C4-2B (cell line): Measurements from ENCODE around the gene CES3.

Source experiments
- H3K27ac ChIP-seq: fragments of 450-650 bp; 2 replicates; pipeline ENCODE4 v1.5.1; 2017
- ZFX ChIP-seq: fragments of 450-650 bp; IDR thresholded peaks from 2 replicates; pipeline ENCODE4 v1.6.1; 2017
- TF ChIP-seq, protein P1 (sequence below): fragments of 450-650 bp; conservative IDR thresholded peaks from 2 replicates; pipeline ENCODE4 v1.5.1; 2017; ENCODE audit warnings: mild to moderate bottlenecking

CES3 gene

DNA sequence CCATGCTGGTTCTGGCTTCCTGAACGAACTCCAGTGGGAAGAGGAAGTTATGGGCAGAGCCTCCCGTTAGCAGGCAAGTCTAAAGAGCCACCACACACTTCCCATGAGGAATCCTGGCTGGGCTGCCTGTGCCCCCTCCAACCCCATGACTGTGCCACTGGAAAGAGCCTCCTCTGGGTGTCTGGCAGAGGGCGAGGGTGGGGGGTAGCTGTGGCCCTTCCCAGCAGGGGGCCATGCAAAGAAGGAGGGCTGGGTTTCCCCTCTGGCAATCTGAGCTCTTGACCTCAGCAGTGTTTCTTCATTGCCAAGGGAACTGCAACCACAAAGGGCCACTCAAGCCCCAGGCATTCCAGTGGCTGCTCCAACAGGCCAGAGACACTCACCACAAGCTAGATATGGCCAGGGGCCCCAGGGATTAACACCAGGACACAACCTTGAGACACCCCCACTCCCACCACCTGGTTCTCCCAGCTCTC lies 34.1 kb upstream of the CES3 start:
- TF ChIP-seq, protein P1, sequence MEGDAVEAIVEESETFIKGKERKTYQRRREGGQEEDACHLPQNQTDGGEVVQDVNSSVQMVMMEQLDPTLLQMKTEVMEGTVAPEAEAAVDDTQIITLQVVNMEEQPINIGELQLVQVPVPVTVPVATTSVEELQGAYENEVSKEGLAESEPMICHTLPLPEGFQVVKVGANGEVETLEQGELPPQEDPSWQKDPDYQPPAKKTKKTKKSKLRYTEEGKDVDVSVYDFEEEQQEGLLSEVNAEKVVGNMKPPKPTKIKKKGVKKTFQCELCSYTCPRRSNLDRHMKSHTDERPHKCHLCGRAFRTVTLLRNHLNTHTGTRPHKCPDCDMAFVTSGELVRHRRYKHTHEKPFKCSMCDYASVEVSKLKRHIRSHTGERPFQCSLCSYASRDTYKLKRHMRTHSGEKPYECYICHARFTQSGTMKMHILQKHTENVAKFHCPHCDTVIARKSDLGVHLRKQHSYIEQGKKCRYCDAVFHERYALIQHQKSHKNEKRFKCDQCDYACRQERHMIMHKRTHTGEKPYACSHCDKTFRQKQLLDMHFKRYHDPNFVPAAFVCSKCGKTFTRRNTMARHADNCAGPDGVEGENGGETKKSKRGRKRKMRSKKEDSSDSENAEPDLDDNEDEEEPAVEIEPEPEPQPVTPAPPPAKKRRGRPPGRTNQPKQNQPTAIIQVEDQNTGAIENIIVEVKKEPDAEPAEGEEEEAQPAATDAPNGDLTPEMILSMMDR: no peak
- TF ChIP-seq ZFX: no peak
- H3K27ac ChIP-seq: no peak overlapping the region

DNA sequence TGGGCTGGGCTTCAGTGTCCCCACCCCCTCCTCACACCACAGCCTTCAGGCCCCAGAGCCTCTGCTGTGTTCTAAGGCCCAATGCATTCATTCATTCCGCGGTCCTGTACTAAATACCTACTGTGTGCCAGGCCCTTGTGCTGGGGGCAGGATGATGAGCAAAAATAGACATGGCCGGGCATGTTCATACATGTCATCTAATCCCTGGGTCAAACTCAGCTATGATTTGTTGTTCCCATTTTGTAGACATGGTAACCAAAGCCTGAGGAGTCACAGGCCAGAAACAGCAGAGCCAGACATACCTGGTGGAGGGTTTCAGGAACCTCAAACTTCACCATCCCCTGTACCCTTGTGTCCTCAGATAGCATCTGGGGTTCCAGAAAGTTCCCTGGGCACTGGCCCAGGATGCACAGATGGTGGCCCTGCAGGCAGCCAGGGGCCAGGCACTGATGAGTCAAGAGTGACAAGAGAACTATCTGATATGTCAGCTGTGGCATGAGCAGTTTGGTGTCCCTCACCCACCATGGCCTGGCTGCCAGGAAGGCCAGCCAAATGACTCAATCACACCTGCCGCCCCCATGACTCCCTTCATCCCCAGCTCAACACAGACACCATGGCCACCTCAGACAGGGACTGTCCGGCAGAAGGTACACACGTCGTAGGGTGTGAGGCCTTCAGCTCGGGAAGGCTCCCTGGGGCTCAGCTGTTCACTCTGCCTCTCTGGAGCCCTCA lies 33.0 kb upstream of the CES3 start:
- TF ChIP-seq, protein P1: no peak
- no peak overlapping the region for H3K27ac ChIP-seq

DNA sequence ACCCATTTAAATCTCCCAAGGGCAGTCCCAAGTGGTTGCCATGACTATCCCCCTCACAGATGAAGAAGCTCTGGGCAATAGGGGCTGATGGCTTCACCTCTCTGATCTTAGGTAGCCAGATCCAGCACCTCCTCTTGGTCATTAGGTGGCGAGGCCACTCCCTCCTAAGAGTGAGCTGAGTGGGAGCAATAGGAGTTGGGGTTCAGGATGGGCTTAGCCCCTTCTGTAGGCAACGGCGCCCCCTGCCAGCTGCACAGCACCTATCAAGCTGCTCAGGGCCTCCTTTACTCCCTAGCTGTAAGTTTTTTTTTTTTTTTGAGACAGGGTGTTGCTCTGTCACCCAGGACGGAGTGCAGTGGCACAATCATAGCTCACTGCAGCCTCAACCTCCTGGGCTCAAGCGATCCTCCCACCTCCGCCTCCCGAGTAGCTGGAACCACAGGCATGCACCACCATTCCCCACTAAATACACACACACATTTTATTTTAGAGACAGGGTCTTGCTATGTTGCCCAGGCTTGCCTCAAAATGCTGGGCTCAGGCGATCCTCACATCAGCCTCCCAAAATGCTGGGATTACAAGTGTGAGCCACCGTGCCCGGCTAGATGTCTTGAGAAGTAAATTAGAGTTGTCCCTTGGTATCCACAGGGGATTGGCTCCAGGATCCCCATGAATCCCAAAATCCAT lies 32.2 kb upstream of the CES3 start:
- TF ChIP-seq ZFX: no peak
- TF ChIP-seq, protein P1: no peak
- H3K27ac ChIP-seq: no peak overlapping the region

DNA sequence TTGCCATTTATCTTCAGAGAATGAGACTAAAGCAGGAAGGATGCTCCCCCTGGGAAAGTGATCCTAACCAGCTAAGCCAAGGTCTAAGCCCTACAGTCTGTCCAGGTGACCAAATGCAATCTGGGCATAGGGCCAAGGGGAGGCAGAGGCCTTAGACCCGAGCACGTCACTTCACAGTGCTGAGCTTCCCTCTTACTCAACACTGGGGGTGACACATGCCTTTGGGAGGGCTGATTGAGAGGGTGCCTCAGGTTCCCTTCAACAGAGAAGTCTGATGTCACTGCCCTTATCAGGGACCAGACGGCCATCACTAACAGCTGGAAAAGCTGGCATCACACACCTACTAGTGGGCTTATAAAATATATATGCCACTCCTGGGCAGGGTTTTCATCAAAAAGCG lies 30.9 kb upstream of the CES3 start:
- TF ChIP-seq ZFX: no peak
- TF ChIP-seq, protein P1: no peak

DNA sequence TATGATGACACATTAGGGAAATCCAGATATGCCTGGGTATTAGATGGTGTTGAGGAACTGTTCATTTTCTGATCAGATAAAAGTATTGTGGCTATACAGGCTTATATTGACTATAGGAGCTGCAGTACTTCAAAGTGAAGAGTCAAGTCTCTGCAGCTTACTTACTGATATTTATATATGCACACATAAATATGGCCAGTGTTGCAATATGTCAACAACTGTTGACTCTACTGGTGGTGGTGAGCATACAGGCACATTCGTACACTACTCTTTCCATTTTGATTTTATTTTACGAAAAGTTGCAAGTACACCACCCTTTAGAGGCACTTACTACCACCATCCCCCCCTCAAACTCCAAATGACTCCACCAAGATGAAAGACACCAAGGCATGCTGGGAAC lies 29.4 kb upstream of the CES3 start:
- H3K27ac ChIP-seq: no peak overlapping the region
- TF ChIP-seq ZFX: no peak
- TF ChIP-seq, protein P1: no peak

More for the DNA sequence above, 30.9 kb upstream of the CES3 start:
- H3K27ac ChIP-seq: no peak overlapping the region

DNA sequence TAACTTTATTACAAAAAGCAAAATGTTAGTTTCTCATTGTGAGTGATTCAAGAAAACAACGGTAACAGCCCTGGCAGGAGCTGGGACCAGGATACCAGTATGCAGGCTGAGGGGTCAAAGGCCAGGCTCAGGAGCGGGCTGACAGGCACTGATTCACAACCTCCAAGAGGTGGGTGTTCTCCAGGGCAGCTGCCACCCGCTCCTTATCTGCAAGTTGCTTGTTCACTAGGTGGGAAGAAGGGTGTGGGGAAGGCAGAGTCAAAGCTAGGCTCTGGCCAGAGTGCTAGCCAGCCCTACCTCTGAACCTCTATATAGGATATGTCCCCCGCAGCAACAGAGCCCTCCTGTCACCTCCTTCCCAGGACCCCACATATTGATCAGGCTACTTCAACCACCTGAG lies 29.0 kb upstream of the CES3 start:
- H3K27ac ChIP-seq: no peak overlapping the region

DNA sequence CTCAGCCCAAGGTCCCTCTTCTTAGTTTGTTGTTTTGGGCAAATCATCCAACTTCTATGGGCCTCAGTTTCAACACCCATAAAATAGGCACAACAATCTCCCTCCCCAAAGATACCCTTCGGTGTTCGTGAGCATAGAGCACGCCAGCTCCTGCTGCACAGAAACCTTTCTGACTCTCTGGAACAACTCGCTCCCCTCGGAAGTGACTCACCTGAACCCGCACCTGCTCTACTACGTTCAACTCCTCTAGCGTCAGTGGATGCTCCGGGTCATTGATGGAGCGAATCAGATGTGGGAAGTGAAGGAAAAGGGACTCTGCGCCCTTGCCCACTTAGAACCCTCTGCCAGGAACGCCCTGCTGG lies 27.3 kb upstream of the CES3 start:
- TF ChIP-seq ZFX: no peak
- TF ChIP-seq, protein P1: no peak
- H3K27ac ChIP-seq: peak overlapping the region; percentile 89

More for the DNA sequence above, 29.0 kb upstream of the CES3 start:
- no peak for TF ChIP-seq ZFX
- TF ChIP-seq, protein P1: no peak
